K562 (cell line): Measurements from ENCODE around the gene MRPS10. TPM values are rescaled to one million over a fixed set of nuclear protein-coding genes. Genes with fewer than 3 reads are reported as not detected.

ENCODE experiments used
- ATAC-seq: fragments of 200-7000 bp; cut with Tn5 transposase; 3 replicates; pipeline ENCODE4 v1.9.1; 2020; ENCODE audit warnings: moderate library complexity
- BruUV-seq: library from RNA; stranded (reverse); fragments of 400-500 nt; replicated peaks from 2 replicates; lab custom pipeline; 2021; lab: Mats Ljungman, UMichigan
- CTCF ChIA-PET: fragments of 300-600 bp; formaldehyde crosslinking; extraction: SDS; loops from one replicate; lab custom pipeline; 2021; ENCODE audit warnings: low intra/inter-chr PET ratio; lab: Yijun Ruan, JAX
- POLR2A ChIA-PET: fragments of 300-600, 350-650 bp; sonication (Branson Sonifier 250); formaldehyde crosslinking; extraction: SDS; loops from one replicate; lab custom pipeline; 2021; ENCODE audit warnings: antibody characterized with exemption, inconsistent platforms; lab: Yijun Ruan, JAX
- DNase-seq, 4 experiments: peaks; one replicate each; pipeline versions ENCODE4 v3.0.0 to v3.0.0-alpha.2; 2011 to 2018; ENCODE audit warnings: low spot score in 3 of 4, mixed read lengths in 3 of 4; ENCODE audit errors: extremely low read depth in 1 of 4
- FAIRE-seq: peaks from 2 replicates; lab custom pipeline; 2011; peaks lifted over from hg19 to GRCh38; lab: Jason Lieb, UNC
- H2AFZ ChIP-seq: 2 replicates; pipeline ENCODE4 v1.6.0; 2011; ENCODE audit warnings: low read depth, low read length, control low read depth, inconsistent platforms
- H3K27ac ChIP-seq: fragments of 200-600 bp; 3 replicates; pipeline ENCODE4 v1.8.0; 2011; ENCODE audit warnings: low read depth, mild to moderate bottlenecking, control low read depth, inconsistent platforms, low read length, moderate library complexity, mixed read lengths; ENCODE audit errors: extremely low read depth
- H3K27me3 ChIP-seq, 2 experiments: fragments of 300-600 bp in 1 of 2; 2 replicates in 1 of 2; 3 replicates in 1 of 2; pipeline versions ENCODE4 v1.6.0 to v1.8.0; 2011; ENCODE audit warnings: inconsistent platforms in 2 of 2, low read length in 2 of 2, mild to moderate bottlenecking in 1 of 2, mixed read lengths in 1 of 2, moderate library complexity in 1 of 2; ENCODE audit not compliant: control insufficient read depth in 2 of 2, insufficient read depth in 2 of 2
- H3K36me3 ChIP-seq: fragments of 300-600 bp; 3 replicates; pipeline ENCODE4 v1.8.0; 2011; ENCODE audit warnings: mild to moderate bottlenecking, low read length, inconsistent platforms; ENCODE audit not compliant: control insufficient read depth, insufficient read depth
- H3K4me1 ChIP-seq, 2 experiments: fragments of 200-600 bp in 1 of 2; replicated peaks in 1 of 2; 2 replicates in 1 of 2; 3 replicates in 1 of 2; pipeline versions ENCODE4 v1.5.1 to v1.8.0; 2011; ENCODE audit warnings: inconsistent platforms in 2 of 2, low read length in 2 of 2, mild to moderate bottlenecking in 1 of 2, mixed read lengths in 1 of 2, moderate library complexity in 1 of 2; ENCODE audit not compliant: control insufficient read depth in 2 of 2, insufficient read depth in 2 of 2
- H3K4me2 ChIP-seq: 2 replicates; pipeline ENCODE4 v1.6.1; 2011; ENCODE audit warnings: low read length, control low read depth, inconsistent platforms, mixed read lengths; ENCODE audit not compliant: insufficient read depth
- H3K4me3 ChIP-seq: fragments of 200-600 bp; sonication (generic), shearing (Covaris generic); 2 replicates; pipeline ENCODE4 v1.5.1; 2016; ENCODE audit warnings: control low read depth, inconsistent platforms
- H3K79me2 ChIP-seq: fragments of 200-600 bp; 3 replicates; pipeline ENCODE4 v1.8.0; 2011; ENCODE audit warnings: low read length, inconsistent platforms; ENCODE audit not compliant: control insufficient read depth, insufficient read depth
- H3K9ac ChIP-seq, 2 experiments: 2 replicates each; pipeline versions ENCODE4 v1.6.0 to v1.6.1; 2011; ENCODE audit warnings: low read depth in 2 of 2, low read length in 2 of 2, control low read depth in 1 of 2, inconsistent platforms in 1 of 2, mild to moderate bottlenecking in 1 of 2, mixed read lengths in 1 of 2; ENCODE audit not compliant: insufficient read depth in 1 of 2
- H3K9me1 ChIP-seq: one replicate; pipeline ENCODE4 v1.6.0; 2011; ENCODE audit warnings: inconsistent platforms, mild to moderate bottlenecking, low read length, moderate library complexity; ENCODE audit not compliant: control insufficient read depth, insufficient read depth
- H3K9me3 ChIP-seq: replicated peaks from 2 replicates; pipeline ENCODE4 v1.5.1; 2011; ENCODE audit warnings: low read depth, low read length, inconsistent platforms; ENCODE audit not compliant: control insufficient read depth, insufficient read depth
- H4K20me1 ChIP-seq: replicated peaks from 2 replicates; pipeline ENCODE4 v1.6.1; 2011; ENCODE audit warnings: low read length, inconsistent platforms, mixed read lengths; ENCODE audit not compliant: control insufficient read depth, insufficient read depth
- GTF2A2 ChIP-seq: IDR thresholded peaks from 2 replicates; pipeline ENCODE4 v1.6.1; 2016; ENCODE audit warnings: mild to moderate bottlenecking, missing genetic modification characterization, missing compliant biosample characterization
- NCOR1 ChIP-seq: fragments of 450-650 bp; IDR thresholded peaks from 2 replicates; pipeline ENCODE4 v1.6.1; 2016; ENCODE audit warnings: mild to moderate bottlenecking, moderate library complexity
- NR3C1 ChIP-seq: sonication (generic); formaldehyde crosslinking; IDR thresholded peaks from 2 replicates; pipeline ENCODE4 v1.8.1; 2022; ENCODE audit warnings: missing genetic modification reagents
- POLR2AphosphoS2 ChIP-seq: IDR thresholded peaks from 2 replicates; pipeline ENCODE4 v1.6.1; 2012; ENCODE audit warnings: low read length, improper control_type of control experiment
- WGBS: fragments of 100-300 bp; shearing (Covaris generic); methylation state at CpG from one replicate; pipeline ENCODE4 v1.1.6; 2016; ENCODE audit warnings: low coverage, mixed read lengths; ENCODE audit not compliant: insufficient coverage; ENCODE audit errors: missing lambda C conversion rate; 5-methylcytosine and 5-hydroxymethylcytosine counted together
- in situ Hi-C: fragments of 300-500 bp; cut with MboI; formaldehyde crosslinking; loops from 4 replicates; pipeline ENCODE4 v1.15.0; 2018; ENCODE audit warnings: inconsistent platforms, mixed read lengths
- intact Hi-C: fragments of 100-400 bp; cut with micrococcal nuclease; formaldehyde crosslinking; loops from 2 replicates; pipeline ENCODE4 v1.14.2; 2022
- polyA plus RNA-seq, 8 experiments: library from polyadenylated mRNA; depleted of rRNA in 4 of 8; stranded (reverse) in 5 of 8; unstranded in 3 of 8; fragments of >200 nt; fragmentation: Nextera tagmentation in 2 of 8; fragmentation: Illumina TruSeq in 1 of 8; extraction: Ambion mirVana in 2 of 8; extraction: Trizol in 1 of 8; gene quantifications; 2 replicates each; pipeline versions ENCODE4 v1.2.1 to v1.2.3, GENCODE V29; 2011 to 2014; ENCODE audit warnings: inconsistent platforms in 1 of 8, missing spikeins in 1 of 8
- total RNA-seq, 7 experiments: library from RNA; depleted of rRNA in 6 of 7; stranded (reverse); fragments of >200 nt in 6 of 7; fragmentation: Illumina TruSeq in 2 of 7; extraction: Trizol in 2 of 7; gene quantifications; 2 replicates each; pipeline versions ENCODE4 v1.2.1 to v1.2.3, GENCODE V29; 2011 to 2021; ENCODE audit warnings: low replicate concordance in 1 of 7
- TF ChIP-seq, protein P1 (sequence below): sonication (generic); formaldehyde crosslinking; IDR thresholded peaks from 2 replicates; pipeline ENCODE4 v1.8.1; 2023; ENCODE audit warnings: mild to moderate bottlenecking, missing genetic modification reagents, moderate library complexity
- TF ChIP-seq, protein P2 (sequence below): sonication (generic); formaldehyde crosslinking; IDR thresholded peaks from 2 replicates; pipeline ENCODE4 v1.8.0; 2022; ENCODE audit warnings: mild to moderate bottlenecking, missing genetic modification reagents
- TF ChIP-seq, protein P3 (sequence below): sonication (generic); formaldehyde crosslinking; IDR thresholded peaks from 2 replicates; pipeline ENCODE4 v1.8.0; 2023; ENCODE audit warnings: missing genetic modification reagents, mild to moderate bottlenecking, borderline replicate concordance
- TF ChIP-seq, protein P4 (sequence below): fragments of 250-450 bp; sonication (Bioruptor Pico); IDR thresholded peaks from 2 replicates; pipeline ENCODE4 v1.4.0; 2020; ENCODE audit warnings: borderline replicate concordance
- TF ChIP-seq, protein P5 (sequence below): fragments of 450-650 bp; formaldehyde crosslinking; IDR thresholded peaks from 2 replicates; pipeline ENCODE4 v1.4.0; 2022; ENCODE audit warnings: mild to moderate bottlenecking, moderate library complexity

Gene MRPS10
- total and polyA plus RNA-seq, 9 of the 15 experiments (the other 6 are each of a cell fraction or from before 2014, with no cell fraction given), result 48.6 to 166 (median 93.7) TPM

DNA sequence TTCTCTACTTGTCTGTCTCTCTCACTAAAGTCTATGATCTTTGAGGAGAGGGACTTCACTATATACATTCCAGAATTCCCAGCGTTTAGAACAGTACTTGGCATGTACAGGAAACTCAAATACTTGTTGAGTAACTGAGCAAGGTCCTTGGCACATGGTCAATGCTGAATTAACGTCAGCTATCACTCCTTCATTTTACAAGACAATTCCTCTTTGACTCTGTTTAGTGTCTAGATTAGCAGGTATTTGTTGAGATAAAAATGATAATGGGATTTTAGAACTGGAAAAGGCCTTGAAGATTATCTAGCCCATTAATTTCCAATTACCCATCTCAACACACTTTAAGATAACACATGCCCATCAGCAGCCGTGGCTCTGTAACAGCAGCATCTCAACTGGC, 16.3 kb downstream of the MRPS10 start:
- POLR2A ChIA-PET, result no interaction called here
- Histone ChIP-seq H3K27me3 (no peaks in the 10 kb centered on the region), H3K36me3 (peaks cover 28% of the 10 kb centered on the region; the same call in 2 of the 3 replicates), H3K4me3 (no peak overlapping the region), H3K9me3 (peaks cover 6% of the 10 kb centered on the region), H2AFZ (no peak overlapping the region), H3K4me1 (peaks cover 33 to 49% of the 10 kb centered on the region in 2 experiments), H3K79me2 (no peaks in the 10 kb centered on the region), H3K9ac (no peak overlapping the region), H4K20me1 (no peaks in the 10 kb centered on the region), H3K9me1 (no peaks in the 10 kb centered on the region), H3K27ac (no peak overlapping the region), H3K4me2 (no peak overlapping the region)
- intact Hi-C loops, result no loop called here
- CTCF ChIA-PET, result no interaction called here
- in situ Hi-C loops, result no loop called here
- BruUV-seq, result no TSS peak
- ATAC-seq, result no peak
- TF ChIP-seq, protein P1, sequence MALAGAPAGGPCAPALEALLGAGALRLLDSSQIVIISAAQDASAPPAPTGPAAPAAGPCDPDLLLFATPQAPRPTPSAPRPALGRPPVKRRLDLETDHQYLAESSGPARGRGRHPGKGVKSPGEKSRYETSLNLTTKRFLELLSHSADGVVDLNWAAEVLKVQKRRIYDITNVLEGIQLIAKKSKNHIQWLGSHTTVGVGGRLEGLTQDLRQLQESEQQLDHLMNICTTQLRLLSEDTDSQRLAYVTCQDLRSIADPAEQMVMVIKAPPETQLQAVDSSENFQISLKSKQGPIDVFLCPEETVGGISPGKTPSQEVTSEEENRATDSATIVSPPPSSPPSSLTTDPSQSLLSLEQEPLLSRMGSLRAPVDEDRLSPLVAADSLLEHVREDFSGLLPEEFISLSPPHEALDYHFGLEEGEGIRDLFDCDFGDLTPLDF (CRISPR knock-in tag), result no peak
- TF ChIP-seq, protein P2, sequence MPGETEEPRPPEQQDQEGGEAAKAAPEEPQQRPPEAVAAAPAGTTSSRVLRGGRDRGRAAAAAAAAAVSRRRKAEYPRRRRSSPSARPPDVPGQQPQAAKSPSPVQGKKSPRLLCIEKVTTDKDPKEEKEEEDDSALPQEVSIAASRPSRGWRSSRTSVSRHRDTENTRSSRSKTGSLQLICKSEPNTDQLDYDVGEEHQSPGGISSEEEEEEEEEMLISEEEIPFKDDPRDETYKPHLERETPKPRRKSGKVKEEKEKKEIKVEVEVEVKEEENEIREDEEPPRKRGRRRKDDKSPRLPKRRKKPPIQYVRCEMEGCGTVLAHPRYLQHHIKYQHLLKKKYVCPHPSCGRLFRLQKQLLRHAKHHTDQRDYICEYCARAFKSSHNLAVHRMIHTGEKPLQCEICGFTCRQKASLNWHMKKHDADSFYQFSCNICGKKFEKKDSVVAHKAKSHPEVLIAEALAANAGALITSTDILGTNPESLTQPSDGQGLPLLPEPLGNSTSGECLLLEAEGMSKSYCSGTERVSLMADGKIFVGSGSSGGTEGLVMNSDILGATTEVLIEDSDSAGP (CRISPR knock-in tag), result no peak
- TF ChIP-seq POLR2AphosphoS2 (no peak), GTF2A2 (tag) (no peak), NR3C1 (CRISPR knock-in tag) (no peak), NCOR1 (no peak)
- TF ChIP-seq, protein P3, sequence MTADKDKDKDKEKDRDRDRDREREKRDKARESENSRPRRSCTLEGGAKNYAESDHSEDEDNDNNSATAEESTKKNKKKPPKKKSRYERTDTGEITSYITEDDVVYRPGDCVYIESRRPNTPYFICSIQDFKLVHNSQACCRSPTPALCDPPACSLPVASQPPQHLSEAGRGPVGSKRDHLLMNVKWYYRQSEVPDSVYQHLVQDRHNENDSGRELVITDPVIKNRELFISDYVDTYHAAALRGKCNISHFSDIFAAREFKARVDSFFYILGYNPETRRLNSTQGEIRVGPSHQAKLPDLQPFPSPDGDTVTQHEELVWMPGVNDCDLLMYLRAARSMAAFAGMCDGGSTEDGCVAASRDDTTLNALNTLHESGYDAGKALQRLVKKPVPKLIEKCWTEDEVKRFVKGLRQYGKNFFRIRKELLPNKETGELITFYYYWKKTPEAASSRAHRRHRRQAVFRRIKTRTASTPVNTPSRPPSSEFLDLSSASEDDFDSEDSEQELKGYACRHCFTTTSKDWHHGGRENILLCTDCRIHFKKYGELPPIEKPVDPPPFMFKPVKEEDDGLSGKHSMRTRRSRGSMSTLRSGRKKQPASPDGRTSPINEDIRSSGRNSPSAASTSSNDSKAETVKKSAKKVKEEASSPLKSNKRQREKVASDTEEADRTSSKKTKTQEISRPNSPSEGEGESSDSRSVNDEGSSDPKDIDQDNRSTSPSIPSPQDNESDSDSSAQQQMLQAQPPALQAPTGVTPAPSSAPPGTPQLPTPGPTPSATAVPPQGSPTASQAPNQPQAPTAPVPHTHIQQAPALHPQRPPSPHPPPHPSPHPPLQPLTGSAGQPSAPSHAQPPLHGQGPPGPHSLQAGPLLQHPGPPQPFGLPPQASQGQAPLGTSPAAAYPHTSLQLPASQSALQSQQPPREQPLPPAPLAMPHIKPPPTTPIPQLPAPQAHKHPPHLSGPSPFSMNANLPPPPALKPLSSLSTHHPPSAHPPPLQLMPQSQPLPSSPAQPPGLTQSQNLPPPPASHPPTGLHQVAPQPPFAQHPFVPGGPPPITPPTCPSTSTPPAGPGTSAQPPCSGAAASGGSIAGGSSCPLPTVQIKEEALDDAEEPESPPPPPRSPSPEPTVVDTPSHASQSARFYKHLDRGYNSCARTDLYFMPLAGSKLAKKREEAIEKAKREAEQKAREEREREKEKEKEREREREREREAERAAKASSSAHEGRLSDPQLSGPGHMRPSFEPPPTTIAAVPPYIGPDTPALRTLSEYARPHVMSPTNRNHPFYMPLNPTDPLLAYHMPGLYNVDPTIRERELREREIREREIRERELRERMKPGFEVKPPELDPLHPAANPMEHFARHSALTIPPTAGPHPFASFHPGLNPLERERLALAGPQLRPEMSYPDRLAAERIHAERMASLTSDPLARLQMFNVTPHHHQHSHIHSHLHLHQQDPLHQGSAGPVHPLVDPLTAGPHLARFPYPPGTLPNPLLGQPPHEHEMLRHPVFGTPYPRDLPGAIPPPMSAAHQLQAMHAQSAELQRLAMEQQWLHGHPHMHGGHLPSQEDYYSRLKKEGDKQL, result no peak
- TF ChIP-seq, protein P4, sequence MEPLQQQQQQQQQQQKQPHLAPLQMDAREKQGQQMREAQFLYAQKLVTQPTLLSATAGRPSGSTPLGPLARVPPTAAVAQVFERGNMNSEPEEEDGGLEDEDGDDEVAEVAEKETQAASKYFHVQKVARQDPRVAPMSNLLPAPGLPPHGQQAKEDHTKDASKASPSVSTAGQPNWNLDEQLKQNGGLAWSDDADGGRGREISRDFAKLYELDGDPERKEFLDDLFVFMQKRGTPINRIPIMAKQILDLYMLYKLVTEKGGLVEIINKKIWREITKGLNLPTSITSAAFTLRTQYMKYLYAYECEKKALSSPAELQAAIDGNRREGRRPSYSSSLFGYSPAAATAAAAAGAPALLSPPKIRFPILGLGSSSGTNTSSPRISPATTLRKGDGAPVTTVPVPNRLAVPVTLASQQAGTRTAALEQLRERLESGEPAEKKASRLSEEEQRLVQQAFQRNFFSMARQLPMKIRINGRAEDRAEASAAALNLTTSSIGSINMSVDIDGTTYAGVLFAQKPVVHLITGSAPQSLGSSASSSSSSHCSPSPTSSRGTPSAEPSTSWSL (CRISPR knock-in tag), result no peak
- TF ChIP-seq, protein P5, sequence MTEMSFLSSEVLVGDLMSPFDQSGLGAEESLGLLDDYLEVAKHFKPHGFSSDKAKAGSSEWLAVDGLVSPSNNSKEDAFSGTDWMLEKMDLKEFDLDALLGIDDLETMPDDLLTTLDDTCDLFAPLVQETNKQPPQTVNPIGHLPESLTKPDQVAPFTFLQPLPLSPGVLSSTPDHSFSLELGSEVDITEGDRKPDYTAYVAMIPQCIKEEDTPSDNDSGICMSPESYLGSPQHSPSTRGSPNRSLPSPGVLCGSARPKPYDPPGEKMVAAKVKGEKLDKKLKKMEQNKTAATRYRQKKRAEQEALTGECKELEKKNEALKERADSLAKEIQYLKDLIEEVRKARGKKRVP (CRISPR knock-in tag), result no peak
- FAIRE-seq, result no peak
- 61% methylated on average over 3 of the region's 3 CpGs for WGBS
- no peak for DNase-seq
